ENCODE measurements around the gene SLC25A21. TPM values are rescaled to one million over a fixed set of nuclear protein-coding genes. Genes with fewer than 3 reads are reported as not detected.

Gene SLC25A21
- total RNA-seq, 1 experiment from 2014 or later, result 2.1 TPM

- Histone ChIP-seq H3K4me1 (ENCODE audit: control insufficient read depth, insufficient read depth, low read length) (no peaks in the 10 kb centered on the region; the same call in 1 of the 2 replicates), H3K27me3 (ENCODE audit: control insufficient read depth, insufficient read depth, low read length) (no peaks in the 10 kb centered on the region), H3K27ac (ENCODE audit: low read length) (no peak overlapping the region), H3K4me3 (ENCODE audit: low read depth in 2 of 2, low read length in 2 of 2) (no peak overlapping the region), H3K9me3 (ENCODE audit: control insufficient read depth, insufficient read depth, low read depth, low read length) (no peaks in the 10 kb centered on the region), H3K36me3 (ENCODE audit: control insufficient read depth, insufficient read depth, low read length) (no peaks in the 10 kb centered on the region)
- no TSS peak for BruUV-seq (replicated peaks)
- DNase-seq (ENCODE audit: low read depth, low spot score) (no peak), ATAC-seq (no peak)
- intact Hi-C loops (cut with micrococcal nuclease; ENCODE audit: unreplicated experiment), result no loop called here
- in situ Hi-C loops (cut with HindIII; ENCODE audit: low pct_unique_long_range_greater_than_20kb, low sequenced_read_pairs), result no loop called here
- POLR2A ChIA-PET, result no interaction called here
- CTCF ChIA-PET, result no interaction called here
- TF ChIP-seq POLR2AphosphoS5 (IDR thresholded peaks at IDR 0.05; ENCODE audit: low read depth, low read length), result no peak
- no peak for TF ChIP-seq CTCF (IDR thresholded peaks at IDR 0.05)
- no peak for TF ChIP-seq TCF7L2 (IDR thresholded peaks at IDR 0.05; ENCODE audit: low read depth, low read length)
- TF ChIP-seq SIN3A (IDR thresholded peaks at IDR 0.05; ENCODE audit: borderline replicate concordance, insufficient read depth, low read depth, low read length), result no peak
These were observed 79.0 kb downstream of the SLC25A21 start for GRCh38 chr14:37093364-37093763.

- ATAC-seq, result no peak
- no peaks in the 10 kb centered on the region for H3K36me3 ChIP-seq (ENCODE audit: control insufficient read depth, insufficient read depth, low read length)
- no peak overlapping the region for H3K4me3 ChIP-seq (ENCODE audit: low read depth in 2 of 2, low read length in 2 of 2)
- no peaks in the 10 kb centered on the region for H3K9me3 ChIP-seq (ENCODE audit: control insufficient read depth, insufficient read depth, low read depth, low read length)
- H3K27me3 ChIP-seq (ENCODE audit: control insufficient read depth, insufficient read depth, low read length), result no peaks in the 10 kb centered on the region
- H3K4me1 ChIP-seq (ENCODE audit: control insufficient read depth, insufficient read depth, low read length), result no peaks in the 10 kb centered on the region; the same call in 1 of the 2 replicates
- BruUV-seq (replicated peaks), result no TSS peak
- intact Hi-C loops (cut with micrococcal nuclease; ENCODE audit: unreplicated experiment), result no loop called here
- no peak overlapping the region for H3K27ac ChIP-seq (ENCODE audit: low read length)
- no peak for DNase-seq (ENCODE audit: low read depth, low spot score)
- TF ChIP-seq REST (IDR thresholded peaks at IDR 0.05; ENCODE audit: insufficient read depth in 1 of 2, low read depth in 2 of 2, low read length in 1 of 2) (no peak), SIN3A (IDR thresholded peaks at IDR 0.05; ENCODE audit: borderline replicate concordance, insufficient read depth, low read depth, low read length) (no peak), TCF7L2 (IDR thresholded peaks at IDR 0.05; ENCODE audit: low read depth, low read length) (no peak), POLR2AphosphoS5 (IDR thresholded peaks at IDR 0.05; ENCODE audit: low read depth, low read length) (no peak), CTCF (IDR thresholded peaks at IDR 0.05) (no peak)
- CTCF ChIA-PET, result no interaction called here
- in situ Hi-C loops (cut with HindIII; ENCODE audit: low pct_unique_long_range_greater_than_20kb, low sequenced_read_pairs), result no loop called here
- POLR2A ChIA-PET, result no interaction called here
These were observed 80.8 kb downstream of the SLC25A21 start for GRCh38 chr14:37091651-37092050.
